ENCODE results near the gene MAST4.
"Not testable (repeated sequence)": the region's sequence is repeated elsewhere in the genome, so short reads cannot be mapped to it uniquely, and the experiment has no call there.

Gene MAST4

DNA sequence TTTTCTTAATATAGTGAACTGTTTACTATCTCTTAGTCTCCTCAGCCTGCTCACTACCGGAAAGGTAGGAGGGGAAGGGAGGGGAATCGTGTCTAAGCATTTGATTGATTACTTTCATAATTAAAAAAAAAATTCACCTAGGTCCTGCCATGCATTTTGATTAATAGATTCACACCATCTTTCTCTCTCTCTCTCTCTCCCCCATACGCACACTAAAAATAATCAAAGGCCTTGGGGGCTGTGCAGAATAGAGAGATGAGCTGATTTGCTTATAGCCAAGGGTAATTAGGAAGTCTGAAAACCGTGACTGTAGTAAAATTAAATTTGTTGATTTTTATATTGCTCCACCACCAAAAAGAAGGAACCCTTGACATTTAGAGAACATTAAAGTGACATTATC is 550.8 kb downstream of the MAST4 start:
- no peak for DNase-seq

DNA sequence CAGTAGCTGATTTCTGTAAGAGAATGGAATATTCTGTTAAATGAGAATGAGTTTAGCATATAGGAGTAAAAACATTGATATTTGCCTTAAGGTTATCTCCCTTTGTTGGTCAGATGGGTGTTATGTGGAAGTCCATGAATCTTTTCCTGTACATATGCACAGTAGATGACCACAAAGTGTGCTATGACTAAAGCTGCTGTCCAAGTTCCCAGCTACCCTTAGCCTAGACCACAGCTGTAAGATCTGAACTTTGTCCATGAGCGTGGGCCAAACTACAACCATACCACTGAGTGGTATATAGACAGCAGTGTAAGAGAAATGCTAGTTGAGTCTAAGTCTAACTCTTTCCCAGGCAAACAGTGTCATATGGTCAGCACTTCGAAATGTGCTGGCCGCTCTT is 551.6 kb downstream of the MAST4 start:
- DNase-seq = no peak

- no peak for DNase-seq
Measured at GRCh38 chr5:67149057-67149950, 553.1 kb downstream of the MAST4 start.

GRCh38 chr5:67149951-67150523 is 553.8 kb downstream of the MAST4 start:
- peak; percentile 26 for DNase-seq

DNA sequence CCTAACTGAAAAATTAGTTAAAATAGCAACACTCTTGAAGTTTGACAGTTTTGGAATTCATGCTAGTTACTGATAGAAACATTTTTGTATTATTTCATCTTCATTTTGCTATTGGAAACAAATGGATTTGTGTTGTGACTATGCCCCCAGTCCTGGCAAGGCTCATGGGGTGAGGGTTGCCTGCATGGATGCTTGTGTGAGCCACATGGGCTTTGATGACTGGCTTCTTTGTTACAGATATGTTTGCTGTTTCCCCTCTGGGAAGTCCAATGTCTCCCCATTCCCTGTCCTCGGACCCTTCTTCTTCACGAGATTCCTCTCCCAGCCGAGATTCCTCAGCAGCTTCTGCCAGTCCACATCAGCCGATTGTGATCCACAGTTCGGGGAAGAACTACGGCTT is 556.2 kb downstream of the MAST4 start:
- no peak for DNase-seq

DNA sequence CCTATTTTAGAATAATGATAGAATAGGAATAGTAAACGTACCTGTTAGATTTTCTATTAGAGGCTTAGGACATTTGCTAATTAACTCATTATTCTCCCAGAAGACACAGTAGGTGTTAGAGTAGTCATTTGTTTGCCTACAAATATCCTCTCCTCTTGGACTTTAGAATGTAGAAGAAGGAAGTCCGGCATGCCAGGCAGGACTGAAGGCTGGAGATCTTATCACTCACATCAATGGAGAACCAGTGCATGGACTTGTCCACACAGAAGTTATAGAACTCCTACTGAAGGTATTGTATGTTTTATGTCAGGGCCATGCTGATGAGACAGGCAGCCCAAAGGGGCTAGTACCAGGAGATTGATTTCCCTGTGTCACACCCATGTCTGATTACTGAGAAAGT is 557.1 kb downstream of the MAST4 start:
- no peak for DNase-seq

GRCh38 chr5:67154556-67155206 is 558.5 kb downstream of the MAST4 start:
- DNase-seq = no peak

- DNase-seq = peak; percentile 51
Measured at GRCh38 chr5:67156976-67157583, 560.9 kb downstream of the MAST4 start.

DNA sequence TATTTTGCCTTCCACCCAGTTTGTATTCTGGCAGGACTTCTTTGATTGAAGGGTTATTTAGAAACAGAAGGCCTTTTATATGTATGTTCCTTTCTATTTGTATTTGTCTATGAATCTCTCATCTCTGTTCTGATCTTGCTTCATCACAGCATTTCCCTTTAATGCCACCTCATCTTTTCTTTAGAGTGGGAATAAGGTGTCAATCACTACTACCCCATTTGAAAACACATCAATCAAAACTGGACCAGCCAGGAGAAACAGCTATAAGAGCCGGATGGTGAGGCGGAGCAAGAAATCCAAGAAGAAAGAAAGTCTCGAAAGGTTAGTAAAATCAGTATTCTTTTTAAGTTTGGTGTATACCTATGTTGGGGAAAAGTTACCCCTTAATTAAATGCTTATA is 564.1 kb downstream of the MAST4 start:
- no peak for DNase-seq

- DNase-seq = no peak
Measured at GRCh38 chr5:67160985-67161384, 564.8 kb downstream of the MAST4 start.

GRCh38 chr5:67161767-67162166 is 565.6 kb downstream of the MAST4 start:
- no peak for DNase-seq

DNA sequence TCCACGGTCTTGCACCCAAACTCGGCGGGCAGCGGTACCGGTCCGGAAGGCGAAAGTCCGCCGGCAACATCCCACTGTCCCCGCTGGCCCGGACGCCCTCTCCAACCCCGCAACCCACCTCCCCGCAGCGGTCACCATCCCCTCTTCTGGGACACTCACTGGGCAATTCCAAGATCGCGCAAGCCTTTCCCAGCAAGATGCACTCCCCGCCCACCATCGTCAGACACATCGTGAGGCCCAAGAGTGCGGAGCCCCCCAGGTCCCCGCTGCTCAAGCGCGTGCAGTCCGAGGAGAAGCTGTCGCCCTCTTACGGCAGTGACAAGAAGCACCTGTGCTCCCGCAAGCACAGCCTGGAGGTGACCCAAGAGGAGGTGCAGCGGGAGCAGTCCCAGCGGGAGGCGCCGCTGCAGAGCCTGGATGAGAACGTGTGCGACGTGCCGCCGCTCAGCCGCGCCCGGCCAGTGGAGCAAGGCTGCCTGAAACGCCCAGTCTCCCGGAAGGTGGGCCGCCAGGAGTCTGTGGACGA is 567.1 kb downstream of the MAST4 start:
- no peak for DNase-seq

GRCh38 chr5:67163863-67164595 is 567.8 kb downstream of the MAST4 start:
- DNase-seq = no peak

- DNase-seq = no peak
Measured at GRCh38 chr5:67164856-67165525, 568.8 kb downstream of the MAST4 start.

DNA sequence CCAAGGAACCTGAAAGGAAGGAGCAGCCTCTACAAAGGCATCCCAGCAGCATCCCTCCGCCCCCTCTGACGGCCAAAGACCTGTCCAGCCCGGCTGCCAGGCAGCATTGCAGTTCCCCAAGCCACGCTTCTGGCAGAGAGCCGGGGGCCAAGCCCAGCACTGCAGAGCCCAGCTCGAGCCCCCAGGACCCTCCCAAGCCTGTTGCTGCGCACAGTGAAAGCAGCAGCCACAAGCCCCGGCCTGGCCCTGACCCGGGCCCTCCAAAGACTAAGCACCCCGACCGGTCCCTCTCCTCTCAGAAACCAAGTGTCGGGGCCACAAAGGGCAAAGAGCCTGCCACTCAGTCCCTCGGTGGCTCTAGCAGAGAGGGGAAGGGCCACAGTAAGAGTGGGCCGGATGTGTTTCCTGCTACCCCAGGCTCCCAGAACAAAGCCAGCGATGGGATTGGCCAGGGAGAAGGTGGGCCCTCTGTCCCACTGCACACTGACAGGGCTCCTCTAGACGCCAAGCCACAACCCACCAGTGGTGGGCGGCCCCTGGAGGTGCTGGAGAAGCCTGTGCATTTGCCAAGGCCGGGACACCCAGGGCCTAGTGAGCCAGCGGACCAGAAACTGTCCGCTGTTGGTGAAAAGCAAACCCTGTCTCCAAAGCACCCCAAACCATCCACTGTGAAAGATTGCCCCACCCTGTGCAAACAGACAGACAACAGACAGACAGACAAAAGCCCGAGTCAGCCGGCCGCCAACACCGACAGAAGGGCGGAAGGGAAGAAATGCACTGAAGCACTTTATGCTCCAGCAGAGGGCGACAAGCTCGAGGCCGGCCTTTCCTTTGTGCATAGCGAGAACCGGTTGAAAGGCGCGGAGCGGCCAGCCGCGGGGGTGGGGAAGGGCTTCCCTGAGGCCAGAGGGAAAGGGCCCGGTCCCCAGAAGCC is 569.6 kb downstream of the MAST4 start:
- no peak for DNase-seq

- DNase-seq = no peak
Measured at GRCh38 chr5:67166460-67167285, 570.5 kb downstream of the MAST4 start.

GRCh38 chr5:67168069-67168468 is 571.9 kb downstream of the MAST4 start:
- no peak for DNase-seq

- DNase-seq = no peak
Measured at GRCh38 chr5:67170767-67171166, 574.6 kb downstream of the MAST4 start.

DNA sequence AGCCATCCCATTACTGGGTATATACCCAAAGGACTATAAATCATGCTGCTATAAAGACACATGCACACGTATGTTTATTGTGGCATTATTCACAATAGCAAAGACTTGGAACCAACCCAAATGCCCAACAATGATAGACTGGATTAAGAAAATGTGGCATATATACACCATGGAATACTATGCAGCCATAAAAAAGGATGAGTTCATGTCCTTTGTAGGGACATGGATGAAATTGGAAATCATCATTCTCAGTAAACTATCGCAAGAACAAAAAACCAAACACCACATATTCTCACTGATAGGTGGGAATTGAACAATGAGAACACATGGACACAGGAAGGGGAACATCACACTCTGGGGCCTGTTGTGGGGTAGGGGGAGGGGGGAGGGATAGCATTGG is 577.2 kb downstream of the MAST4 start:
- DNase-seq = not testable (repeated sequence)

GRCh38 chr5:67173959-67174358 is 577.8 kb downstream of the MAST4 start:
- no peak for DNase-seq

Data from NCI-H1694 treated with DMSO at 0.1 percent for 48 hours (cell line).